Central memory CD4-positive, alpha-beta T cell (primary cell): ENCODE data around the gene MRPS27.

ENCODE experiments used
- DNase-seq: peaks from one replicate; pipeline ENCODE4 v3.0.0; 2022
- total RNA-seq, 3 experiments: gene quantifications; one replicate each; lab custom pipeline; 2026; lab: John Stamatoyannopoulos, UW

MRPS27 gene
- 54.6 to 120 (median 67.4) reads per million in 3 experiments for total RNA-seq

GRCh38 chr5:72319976-72320752 lies at the start of gene MRPS27, which contains the start of gene PTCD2:
MRPS27 (minus strand) TSS chr5:72320240; CDS start chr5:72320221, 19 bp downstream.
PTCD2 (plus strand) TSS chr5:72320373; CDS start chr5:72320383, 10 bp downstream.
- peak; percentile 95 for DNase-seq

- no peak for DNase-seq
Observed at GRCh38 chr5:72369711-72370110, 49.7 kb upstream of the MRPS27 start.

GRCh38 chr5:72369301-72369700 lies 49.3 kb upstream of the MRPS27 start:
- DNase-seq = no peak

GRCh38 chr5:72368271-72368670 lies 48.2 kb upstream of the MRPS27 start:
- no peak for DNase-seq

GRCh38 chr5:72366324-72366976 lies 46.4 kb upstream of the MRPS27 start:
- DNase-seq = no peak

- DNase-seq = no peak
Observed at GRCh38 chr5:72364951-72365350, 44.9 kb upstream of the MRPS27 start.

- no peak for DNase-seq
Observed at GRCh38 chr5:72364171-72364570, 44.1 kb upstream of the MRPS27 start.

- no peak for DNase-seq
Observed at GRCh38 chr5:72363166-72363802, 43.2 kb upstream of the MRPS27 start.

- DNase-seq = no peak
Observed at GRCh38 chr5:72359886-72360285, 39.8 kb upstream of the MRPS27 start.

GRCh38 chr5:72358925-72359324 lies 38.9 kb upstream of the MRPS27 start:
- DNase-seq = no peak

- no peak for DNase-seq
Observed at GRCh38 chr5:72356361-72356760, 36.3 kb upstream of the MRPS27 start.

GRCh38 chr5:72355706-72356299 lies 35.8 kb upstream of the MRPS27 start:
- no peak for DNase-seq

- DNase-seq = no peak
Observed at GRCh38 chr5:72353046-72353445, 33.0 kb upstream of the MRPS27 start.

GRCh38 chr5:72352616-72353015 lies 32.6 kb upstream of the MRPS27 start:
- DNase-seq = no peak

GRCh38 chr5:72351376-72351775 lies 31.3 kb upstream of the MRPS27 start:
- DNase-seq = no peak

- no peak for DNase-seq
Observed at GRCh38 chr5:72347801-72348308, 27.8 kb upstream of the MRPS27 start.

- DNase-seq = no peak
Observed at GRCh38 chr5:72346398-72346797, 26.4 kb upstream of the MRPS27 start.

GRCh38 chr5:72338689-72339209 lies 18.7 kb upstream of the MRPS27 start:
- no peak for DNase-seq

GRCh38 chr5:72337159-72337558 lies 17.1 kb upstream of the MRPS27 start:
- DNase-seq = no peak

- no peak for DNase-seq
Observed at GRCh38 chr5:72330712-72331111, 10.7 kb upstream of the MRPS27 start.

- DNase-seq = no peak
Observed at GRCh38 chr5:72328172-72328571, 8.1 kb upstream of the MRPS27 start.

- no peak for DNase-seq
Observed at GRCh38 chr5:72326306-72326649, 6.2 kb upstream of the MRPS27 start.
